GM18505 (cell line): ENCODE data around the gene MDH2.
"Not testable (repeated sequence)": the region's sequence is repeated elsewhere in the genome, so short reads cannot be mapped to it uniquely, and the experiment has no call there.

Experiments used
- ATAC-seq: cut with Tn5 transposase; IDR thresholded peaks from one replicate; pipeline ENCODE4 v1.9.1; 2021; ENCODE audit not compliant: unreplicated experiment
- POLR2A ChIP-seq: IDR thresholded peaks from 4 replicates; pipeline ENCODE4 v1.6.1; 2011; ENCODE audit warnings: borderline replicate concordance; ENCODE audit not compliant: insufficient read depth, insufficient read length; ENCODE audit errors: extremely low read depth

MDH2 gene

DNA sequence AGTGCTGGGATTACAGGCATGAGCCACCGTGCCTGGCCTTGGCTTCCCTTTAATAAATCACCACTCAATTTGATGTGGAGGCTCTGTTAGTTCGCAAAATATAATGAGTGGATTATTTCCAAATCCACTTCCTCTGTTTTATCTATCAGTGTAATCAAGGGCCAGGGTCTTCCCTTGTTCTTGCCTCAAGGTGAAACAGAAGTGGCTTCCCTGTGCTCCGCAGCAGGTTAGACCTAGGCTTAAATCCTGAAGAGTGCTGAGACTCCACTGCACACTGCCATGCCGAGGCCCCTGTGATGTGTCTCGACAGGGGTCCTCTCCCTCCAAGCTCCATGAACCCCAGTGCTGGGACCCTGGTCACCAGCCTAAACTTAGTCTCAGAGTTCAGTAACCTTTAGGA is 59.0 kb downstream of the MDH2 start:
- ATAC-seq, result no peak
- TF ChIP-seq POLR2A, result no peak

DNA sequence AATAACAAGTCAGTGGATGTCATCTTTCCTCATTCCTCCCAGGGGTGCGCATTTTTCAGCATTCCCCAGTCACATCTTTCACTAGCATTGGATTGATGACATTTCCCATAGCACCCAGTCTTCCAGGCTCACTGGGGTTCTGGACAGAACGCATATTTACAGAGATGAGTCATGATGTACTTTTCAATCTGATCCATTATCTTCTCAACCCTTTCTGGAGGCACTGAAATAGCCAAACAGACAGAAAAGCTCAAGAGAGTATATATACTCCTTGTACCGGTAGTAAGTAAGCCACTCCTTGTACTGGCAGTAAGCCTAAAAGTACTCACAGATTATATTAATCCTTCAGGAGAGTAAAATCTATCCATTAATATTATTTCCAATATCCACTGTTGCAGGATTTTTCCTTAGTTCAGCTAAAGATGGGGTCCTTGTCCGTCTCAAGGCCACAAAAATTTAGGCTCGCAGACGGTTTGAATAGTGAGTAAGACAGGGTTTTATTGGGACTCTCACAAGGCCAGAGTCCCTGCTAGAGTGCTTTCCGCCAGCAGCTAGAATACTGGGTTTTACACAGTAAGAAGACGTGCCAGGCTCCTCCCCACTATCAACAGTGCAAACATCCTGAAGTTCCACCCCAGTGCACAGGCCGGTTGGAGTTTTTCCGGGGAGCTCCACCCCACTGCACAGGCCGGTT is 60.8 kb downstream of the MDH2 start:
- no peak for ATAC-seq

DNA sequence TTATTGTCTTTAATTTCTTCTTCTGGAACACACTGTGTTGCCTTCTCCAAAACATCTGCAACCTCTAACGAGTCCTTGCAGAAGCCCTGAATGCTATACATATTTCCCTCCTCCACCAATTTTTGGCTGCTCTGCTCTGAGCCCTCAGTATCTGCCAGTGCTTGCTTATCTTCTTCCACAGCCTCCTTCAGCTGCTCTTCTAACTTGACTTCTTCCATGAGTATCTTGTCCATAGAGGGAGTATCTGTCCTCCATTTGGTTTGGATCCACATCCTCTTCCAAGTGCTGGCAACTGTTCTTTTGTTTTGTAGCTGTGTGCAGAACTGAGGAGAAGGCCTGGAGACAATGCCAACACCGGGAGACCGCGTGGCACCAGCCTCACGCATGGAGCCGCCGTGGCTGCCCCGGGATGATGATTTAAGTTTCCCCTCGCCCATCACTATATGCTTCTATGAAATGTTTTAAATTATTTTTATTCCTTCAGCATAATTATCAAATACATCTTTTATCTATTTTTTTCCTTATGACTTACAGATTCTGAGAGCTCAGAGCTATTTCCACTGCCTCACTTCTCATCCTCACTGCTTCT is 65.2 kb downstream of the MDH2 start:
- not testable (repeated sequence) for ATAC-seq

More for the DNA sequence above, 60.8 kb downstream of the MDH2 start:
- no peak for TF ChIP-seq POLR2A

DNA sequence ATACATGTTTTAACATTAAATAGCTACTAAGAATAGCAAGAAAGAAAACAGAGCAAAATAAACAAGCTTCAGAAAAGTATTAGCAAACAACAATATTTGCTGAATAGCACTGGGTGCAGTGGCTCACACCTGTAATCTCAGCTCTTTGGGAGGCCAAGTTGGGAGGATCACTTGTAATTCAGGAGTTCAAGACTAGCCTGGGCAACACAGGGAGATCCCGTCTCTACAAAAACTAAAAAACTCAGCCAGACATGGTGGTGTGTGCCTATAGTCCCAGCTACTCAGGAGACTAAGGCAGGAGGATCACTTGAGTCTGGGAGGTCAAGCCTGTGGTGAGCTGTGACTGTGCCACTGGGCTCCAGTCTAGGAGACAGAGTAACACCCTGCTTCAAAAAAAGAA is 66.8 kb downstream of the MDH2 start:
- ATAC-seq, result not testable (repeated sequence)
